ENCODE results near the gene EGFR. TPM values are rescaled to one million over a fixed set of nuclear protein-coding genes. Genes with fewer than 3 reads are reported as not detected.

Gene EGFR
- total and polyA plus RNA-seq, 2 donors (not counting 3 experiments of a cell fraction or from before 2014, with no cell fraction given): 1.5 to 4.1 TPM

GRCh38 chr7:55087521-55087961 is 68.7 kb downstream of the EGFR start:
- CTCF ChIA-PET: interaction anchor here (1.0 to 3.2 kb wide), 5 partner anchors 22 to 167 kb away, joined by 4 to 31 read pairs (median 5); no protein-coding TSS in a partner anchor
- H2AFZ ChIP-seq (ENCODE audit: low read depth, low read length): no peak overlapping the region
- dilution Hi-C loops (cut with MboI; ENCODE audit: extremely low pct_ligation_motif_present, low sequenced_read_pairs): no loop called here
- H3K4me3 ChIP-seq (replicated peaks in 1 of 3; ENCODE audit: insufficient read depth in 1 of 3, low read depth in 1 of 3, low read length in 3 of 3): no peak overlapping the region
- peaks cover 16% of the 10 kb centered on the region for H3K4me1 ChIP-seq (ENCODE audit: control insufficient read depth, extremely low read depth, insufficient read depth, low read length)
- H3K9me3 ChIP-seq (replicated peaks; ENCODE audit: control insufficient read depth, insufficient read depth, low read length): no peaks in the 10 kb centered on the region
- POLR2A ChIA-PET: no interaction called here
- H3K27ac ChIP-seq (ENCODE audit: insufficient read depth, low read depth, low read length): no peak overlapping the region
- H3K79me2 ChIP-seq (ENCODE audit: control insufficient read depth, insufficient read depth, low read length): no peaks in the 10 kb centered on the region
- FAIRE-seq: no peak
- no peak for DNase-seq (ENCODE audit: low read depth, low spot score)
- H3K27me3 ChIP-seq (ENCODE audit: control insufficient read depth in 2 of 2, insufficient read depth in 2 of 2, low read length in 2 of 2): peaks cover 46 to 60% of the 10 kb centered on the region in 2 experiments
- H3K4me2 ChIP-seq (ENCODE audit: insufficient read depth, low read length): no peak overlapping the region
- H3K9ac ChIP-seq (replicated peaks; ENCODE audit: extremely low read depth, insufficient read depth, low read length): no peak overlapping the region
- no peak for TF ChIP-seq CTCF (IDR thresholded peaks at IDR 0.05; ENCODE audit: extremely low read depth in 1 of 2, insufficient read depth in 1 of 2, low read depth in 1 of 2, low read length in 2 of 2)
- no peak for TF ChIP-seq POLR2AphosphoS5 (IDR thresholded peaks at IDR 0.05; ENCODE audit: insufficient read depth, low read depth, low read length)
- no peak for TF ChIP-seq EZH2 (IDR thresholded peaks at IDR 0.05; ENCODE audit: borderline replicate concordance, low read depth, low read length, severe bottlenecking)
- TF ChIP-seq POLR2A (IDR thresholded peaks at IDR 0.05; ENCODE audit: low read depth, low read length): no peak
- no peak for TF ChIP-seq FOS (IDR thresholded peaks at IDR 0.05; ENCODE audit: borderline replicate concordance, insufficient read depth, low read length)
- no peak for TF ChIP-seq MYC (IDR thresholded peaks at IDR 0.05; ENCODE audit: low read depth, low read length)
- TF ChIP-seq MAX (IDR thresholded peaks at IDR 0.05; ENCODE audit: insufficient read depth, insufficient read length): no peak
- no peak for TF ChIP-seq GATA2 (IDR thresholded peaks at IDR 0.05; ENCODE audit: insufficient read depth, insufficient read length, low read depth, low read length)
- TF ChIP-seq JUN (IDR thresholded peaks at IDR 0.05; ENCODE audit: borderline replicate concordance, insufficient read depth, insufficient read length, low read depth): no peak
- H4K20me1 ChIP-seq (replicated peaks; ENCODE audit: control insufficient read depth, extremely low read depth, insufficient read depth, low read length): no peaks in the 10 kb centered on the region
- H3K9me1 ChIP-seq (replicated peaks; ENCODE audit: control insufficient read depth, extremely low read depth, insufficient read depth, low read length): no peaks in the 10 kb centered on the region
- intact Hi-C loops (cut with micrococcal nuclease): loop anchor here (2.0 to 5.0 kb wide), 3 partner anchors 45 to 167 kb away; no protein-coding TSS in a partner anchor
- BruUV-seq (replicated peaks): no TSS peak
- no peaks in the 10 kb centered on the region for H3K36me3 ChIP-seq (ENCODE audit: control insufficient read depth in 2 of 2, extremely low read depth in 1 of 2, insufficient read depth in 2 of 2, low read length in 2 of 2)

All from endothelial cell of umbilical vein (primary cell).